ENCODE data around the gene RYR3. TPM values are rescaled to one million over a fixed set of nuclear protein-coding genes. Genes with fewer than 3 reads are reported as not detected.

RYR3 gene
- total RNA-seq, 2 experiments from 2014 or later, result not detected

DNA sequence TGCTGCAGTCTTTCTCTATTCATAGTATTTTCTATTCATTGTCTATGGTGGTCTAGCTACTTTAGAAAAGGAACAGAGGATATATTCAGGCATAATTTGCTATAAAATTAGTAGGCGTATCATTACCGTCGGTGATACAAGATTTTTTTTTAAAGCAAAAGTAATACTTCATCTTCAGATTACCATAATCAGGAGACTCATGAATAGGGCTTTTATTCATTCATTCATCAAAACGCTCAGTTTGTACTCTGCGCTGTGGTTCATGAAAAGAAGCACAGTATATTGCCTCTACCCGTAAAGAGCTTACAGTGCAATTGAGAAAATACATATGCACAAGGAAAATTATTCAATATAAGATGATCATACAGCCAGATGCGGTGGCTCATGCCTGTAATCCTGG lies 520.9 kb downstream of the RYR3 start:
- H3K27me3 Mint-ChIP-seq, result peaks cover 5% of the 10 kb centered on the region
- ChIA-PET POLR2A (no interaction called here), CTCF (interaction anchor here (1.0 kb wide), 1 partner anchor 17 kb away, joined by 3 read pairs; no protein-coding TSS in a partner anchor)
- H3K27ac Mint-ChIP-seq, result no peak overlapping the region
- DNase-seq (no peak), ATAC-seq (no peak)
- no peaks in the 10 kb centered on the region for H3K9me3 Mint-ChIP-seq (ENCODE audit: low read depth)
- H3K4me3 Mint-ChIP-seq, result no peak overlapping the region
- no peaks in the 10 kb centered on the region for H3K4me1 Mint-ChIP-seq
- intact Hi-C loops (cut with DNase I, micrococcal nuclease), result no loop called here
- no peaks in the 10 kb centered on the region for H3K36me3 Mint-ChIP-seq (ENCODE audit: low read depth)

DNA sequence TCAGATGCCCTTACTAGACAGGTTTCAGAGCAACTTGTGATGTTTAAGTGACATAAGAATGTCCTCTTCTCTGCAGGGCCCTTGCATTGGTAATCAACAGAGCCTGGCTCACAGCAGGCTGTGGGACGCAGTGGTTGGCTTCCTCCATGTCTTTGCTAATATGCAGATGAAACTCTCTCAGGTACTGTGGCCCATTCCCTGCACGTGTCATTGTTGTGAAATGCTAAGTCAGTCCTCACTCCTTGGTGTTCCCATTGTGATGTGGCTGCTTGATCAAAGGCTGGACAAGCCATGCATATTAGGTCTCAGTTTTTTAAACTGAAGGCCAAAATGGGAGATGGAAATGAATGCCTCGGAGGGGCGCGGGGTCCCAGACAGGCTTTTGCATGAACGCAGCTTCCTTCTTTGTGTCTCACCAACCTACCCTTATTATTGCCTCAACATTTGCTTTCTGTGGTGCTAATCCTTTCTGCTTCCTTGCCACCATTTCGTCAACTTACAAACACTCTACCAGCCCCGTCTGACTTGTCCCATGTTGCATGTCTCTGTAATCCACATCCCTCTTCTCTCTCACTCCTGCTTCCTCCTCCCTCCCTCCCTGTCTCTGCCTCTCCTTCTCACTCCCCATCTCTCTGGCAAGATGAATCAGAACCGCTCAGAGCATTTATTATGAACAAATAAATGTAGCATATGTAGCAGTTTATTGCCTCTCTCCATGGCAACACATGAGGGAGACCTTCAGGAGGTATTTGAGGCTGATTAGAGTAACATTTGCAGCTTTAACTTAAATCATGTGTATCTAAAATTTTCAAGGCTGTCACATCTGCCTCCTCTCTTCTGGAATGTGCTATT lies 524.4 kb downstream of the RYR3 start:
- ATAC-seq (no peak), DNase-seq (no peak)
- CTCF ChIA-PET, result interaction anchor here (0.7 to 1.6 kb wide), 2 partner anchors 11 to 1481 kb away, joined by 5 to 6 read pairs; no protein-coding TSS in a partner anchor
- Mint-ChIP-seq H3K27ac (no peak overlapping the region), H3K36me3 (ENCODE audit: low read depth) (no peaks in the 10 kb centered on the region), H3K9me3 (ENCODE audit: low read depth) (no peaks in the 10 kb centered on the region), H3K4me1 (no peaks in the 10 kb centered on the region), H3K27me3 (no peaks in the 10 kb centered on the region), H3K4me3 (no peak overlapping the region)
- POLR2A ChIA-PET, result no interaction called here
- intact Hi-C loops (cut with DNase I, micrococcal nuclease), result no loop called here

DNA sequence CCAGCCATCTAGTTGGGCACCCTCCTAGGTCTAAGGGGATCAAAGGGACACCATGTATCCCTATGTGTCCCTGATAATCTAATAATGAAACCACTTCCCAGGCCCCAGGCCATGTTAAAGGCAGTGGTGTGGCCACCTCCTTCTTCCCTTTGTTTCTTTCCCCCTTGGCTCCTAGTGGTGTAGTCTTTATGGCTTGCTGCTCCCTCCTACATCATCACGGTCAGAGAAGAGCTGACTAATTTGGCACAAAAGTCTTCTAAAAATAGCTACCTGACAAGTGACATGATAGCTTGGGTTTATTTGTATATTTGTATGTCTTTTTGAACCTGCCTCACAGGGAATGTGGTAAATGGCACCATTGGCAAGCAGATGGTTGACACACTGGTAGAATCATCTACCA lies 526.5 kb downstream of the RYR3 start:
- no peak for ATAC-seq

DNA sequence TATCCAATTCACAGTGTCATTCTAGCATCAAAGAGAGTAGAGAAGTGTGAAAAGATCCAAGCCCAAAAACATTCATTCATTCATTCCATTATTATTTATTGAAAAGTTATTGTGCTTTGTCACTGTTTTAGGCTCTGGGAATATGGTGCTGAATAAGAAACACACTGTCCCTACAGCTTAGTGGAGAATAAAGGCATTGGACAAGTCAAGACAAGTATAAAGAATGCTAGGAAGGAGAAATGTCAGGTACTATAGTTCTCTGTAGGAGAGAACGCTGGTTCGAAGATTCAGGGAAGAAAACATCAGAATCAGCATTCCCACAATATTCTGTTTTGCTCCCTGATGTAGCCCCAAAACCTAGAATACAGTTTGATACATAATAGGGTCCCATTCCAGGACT lies 528.8 kb downstream of the RYR3 start:
- POLR2A ChIA-PET, result no interaction called here

More for the DNA sequence above, 526.5 kb downstream of the RYR3 start:
- Mint-ChIP-seq H3K27me3 (no peaks in the 10 kb centered on the region), H3K9me3 (ENCODE audit: low read depth) (no peaks in the 10 kb centered on the region), H3K4me1 (no peaks in the 10 kb centered on the region), H3K4me3 (no peak overlapping the region), H3K36me3 (ENCODE audit: low read depth) (no peaks in the 10 kb centered on the region), H3K27ac (no peak overlapping the region)
- ChIA-PET CTCF (interaction anchor here (0.7 to 1.0 kb wide), 2 partner anchors 14 to 545 kb away, joined by 3 read pairs; no protein-coding TSS in a partner anchor), POLR2A (no interaction called here)
- no peak for DNase-seq
- intact Hi-C loops (cut with DNase I, micrococcal nuclease), result no loop called here

DNA sequence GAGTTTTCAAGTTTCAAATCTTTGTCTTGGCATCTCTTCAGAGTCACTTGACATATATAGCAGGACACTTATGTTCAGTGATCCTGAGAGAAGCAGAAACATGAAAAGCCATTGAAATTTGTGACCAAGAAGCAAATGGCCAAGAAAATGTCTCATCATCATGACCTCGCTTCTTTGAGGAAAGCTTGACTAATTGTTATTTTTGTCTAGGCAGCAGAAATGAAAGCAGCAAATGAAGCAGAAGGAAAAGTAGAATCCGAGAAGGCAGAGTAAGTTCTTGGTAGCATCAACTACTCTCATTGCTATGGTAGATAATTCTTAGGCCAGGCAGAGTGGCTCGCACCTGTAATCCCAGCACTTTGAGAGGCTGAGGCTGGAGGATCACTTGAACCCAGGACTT lies 529.8 kb downstream of the RYR3 start:
- H3K36me3 Mint-ChIP-seq (ENCODE audit: low read depth), result no peaks in the 10 kb centered on the region
- intact Hi-C loops (cut with DNase I, micrococcal nuclease), result no loop called here
- CTCF ChIA-PET, result no interaction called here
- DNase-seq (no peak), ATAC-seq (no peak)
- H3K4me1 Mint-ChIP-seq, result no peaks in the 10 kb centered on the region
- POLR2A ChIA-PET, result no interaction called here
- no peak overlapping the region for H3K4me3 Mint-ChIP-seq
- no peaks in the 10 kb centered on the region for H3K9me3 Mint-ChIP-seq (ENCODE audit: low read depth)
- no peak overlapping the region for H3K27ac Mint-ChIP-seq
- H3K27me3 Mint-ChIP-seq, result no peaks in the 10 kb centered on the region

More for the DNA sequence above, 528.8 kb downstream of the RYR3 start:
- DNase-seq (no peak), ATAC-seq (no peak)
- no peak overlapping the region for H3K27ac Mint-ChIP-seq
- H3K4me3 Mint-ChIP-seq, result no peak overlapping the region
- no peaks in the 10 kb centered on the region for H3K4me1 Mint-ChIP-seq
- no peaks in the 10 kb centered on the region for H3K27me3 Mint-ChIP-seq
- H3K9me3 Mint-ChIP-seq (ENCODE audit: low read depth), result no peaks in the 10 kb centered on the region
- no peaks in the 10 kb centered on the region for H3K36me3 Mint-ChIP-seq (ENCODE audit: low read depth)
- CTCF ChIA-PET, result no interaction called here
- intact Hi-C loops (cut with DNase I, micrococcal nuclease), result no loop called here

DNA sequence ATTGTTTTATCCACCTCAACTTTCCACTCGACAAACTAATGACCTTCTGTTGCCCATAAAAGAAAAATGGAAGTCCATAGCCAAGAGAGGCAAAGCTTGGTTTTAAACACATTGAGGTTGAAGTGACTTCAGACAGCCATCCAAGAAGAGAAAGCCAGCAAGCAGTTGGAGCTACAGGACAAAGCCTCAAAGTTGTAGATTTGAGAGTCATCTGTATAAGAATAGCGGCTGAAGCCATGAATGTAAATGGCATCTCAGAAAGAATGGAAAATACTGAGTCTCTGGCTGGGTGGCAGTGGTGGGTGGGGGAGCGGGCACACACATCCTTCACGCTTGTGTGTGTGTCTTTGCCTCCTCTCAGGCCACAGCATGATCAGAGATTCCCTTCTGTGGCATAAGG lies 533.4 kb downstream of the RYR3 start:
- ATAC-seq (no peak), DNase-seq (no peak)
- H3K4me1 Mint-ChIP-seq, result no peaks in the 10 kb centered on the region
- intact Hi-C loops (cut with DNase I, micrococcal nuclease), result no loop called here
- no peaks in the 10 kb centered on the region for H3K27me3 Mint-ChIP-seq
- no peak overlapping the region for H3K27ac Mint-ChIP-seq
- POLR2A ChIA-PET, result no interaction called here
- CTCF ChIA-PET, result no interaction called here
- H3K36me3 Mint-ChIP-seq (ENCODE audit: low read depth), result no peaks in the 10 kb centered on the region
- no peaks in the 10 kb centered on the region for H3K9me3 Mint-ChIP-seq (ENCODE audit: low read depth)
- no peak overlapping the region for H3K4me3 Mint-ChIP-seq

DNA sequence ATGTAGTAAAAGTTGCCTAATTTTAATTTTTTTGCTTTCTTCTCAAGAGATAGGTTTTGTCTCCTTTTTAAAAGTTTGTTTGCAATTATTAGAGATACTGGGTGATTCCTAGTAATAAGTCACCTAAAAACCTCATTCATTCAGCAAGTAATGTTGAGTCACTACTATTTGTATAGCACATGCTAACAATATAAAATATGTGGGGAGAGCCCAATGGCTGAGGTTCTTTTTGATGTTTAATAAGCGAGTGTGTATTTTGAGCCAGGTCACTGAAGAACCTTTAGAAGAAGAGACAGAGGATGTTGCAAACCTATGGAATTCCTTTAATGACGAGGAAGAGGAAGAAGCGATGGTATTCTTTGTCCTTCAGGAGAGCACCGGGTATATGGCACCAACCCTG lies 533.8 kb downstream of the RYR3 start:
- Mint-ChIP-seq H3K27me3 (no peaks in the 10 kb centered on the region), H3K9me3 (ENCODE audit: low read depth) (no peaks in the 10 kb centered on the region), H3K4me3 (no peak overlapping the region), H3K4me1 (no peaks in the 10 kb centered on the region), H3K27ac (no peak overlapping the region), H3K36me3 (ENCODE audit: low read depth) (no peaks in the 10 kb centered on the region)
- intact Hi-C loops (cut with DNase I, micrococcal nuclease), result no loop called here
- CTCF ChIA-PET, result no interaction called here
- POLR2A ChIA-PET, result interaction anchor here (0.6 kb wide), 1 partner anchor 32 kb away, joined by 3 read pairs; no protein-coding TSS in a partner anchor
- ATAC-seq (no peak), DNase-seq (no peak)

DNA sequence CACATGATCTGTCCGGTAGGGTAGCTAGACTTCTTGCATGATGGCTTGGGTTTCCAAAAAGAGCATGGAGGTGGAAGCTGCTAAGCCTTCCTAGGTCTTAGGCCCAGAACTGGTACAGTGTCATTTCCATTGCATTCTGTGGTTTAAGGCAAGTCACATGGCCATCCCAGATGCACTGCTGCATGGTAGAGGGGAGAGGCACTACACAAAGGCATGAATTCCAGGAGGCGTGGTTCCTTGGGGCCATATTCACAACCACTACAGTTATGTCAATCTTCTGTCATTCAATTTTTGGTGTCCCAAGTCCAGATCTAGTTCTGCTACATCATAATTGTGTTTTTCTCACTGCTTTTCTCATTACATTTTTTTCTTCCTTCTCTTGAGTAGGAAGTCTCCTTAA lies 535.4 kb downstream of the RYR3 start:
- intact Hi-C loops (cut with DNase I, micrococcal nuclease), result no loop called here
- no peaks in the 10 kb centered on the region for H3K36me3 Mint-ChIP-seq (ENCODE audit: low read depth)
- DNase-seq (no peak), ATAC-seq (no peak)
- no peaks in the 10 kb centered on the region for H3K9me3 Mint-ChIP-seq (ENCODE audit: low read depth)
- no peak overlapping the region for H3K27ac Mint-ChIP-seq
- H3K4me1 Mint-ChIP-seq, result no peaks in the 10 kb centered on the region
- no peak overlapping the region for H3K4me3 Mint-ChIP-seq
- ChIA-PET CTCF (no interaction called here), POLR2A (no interaction called here)
- no peaks in the 10 kb centered on the region for H3K27me3 Mint-ChIP-seq

DNA sequence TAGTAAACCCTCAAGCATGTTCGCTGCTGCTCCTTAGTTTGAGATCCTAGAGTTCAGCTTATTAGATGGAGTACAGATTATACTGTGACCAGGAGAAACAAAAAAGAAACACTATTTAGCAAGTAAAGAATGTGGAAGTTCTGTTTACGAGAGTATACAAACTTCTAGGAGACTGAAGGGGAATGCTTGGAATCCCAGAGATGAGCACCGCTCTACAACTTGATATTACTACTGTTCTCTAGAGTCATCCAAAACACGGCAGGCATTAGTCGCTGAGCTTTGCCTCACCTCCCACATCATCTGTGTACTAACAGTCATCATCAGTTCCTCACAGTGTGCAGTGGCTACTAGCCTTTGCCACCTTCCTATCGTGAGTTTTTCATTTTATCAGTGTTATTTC lies 536.1 kb downstream of the RYR3 start:
- CTCF ChIA-PET, result no interaction called here
- Mint-ChIP-seq H3K27me3 (no peaks in the 10 kb centered on the region), H3K27ac (no peak overlapping the region), H3K4me1 (no peaks in the 10 kb centered on the region), H3K36me3 (ENCODE audit: low read depth) (no peaks in the 10 kb centered on the region), H3K4me3 (no peak overlapping the region), H3K9me3 (ENCODE audit: low read depth) (no peaks in the 10 kb centered on the region)
- intact Hi-C loops (cut with DNase I, micrococcal nuclease), result no loop called here
- DNase-seq (no peak), ATAC-seq (no peak)
- POLR2A ChIA-PET, result no interaction called here

DNA sequence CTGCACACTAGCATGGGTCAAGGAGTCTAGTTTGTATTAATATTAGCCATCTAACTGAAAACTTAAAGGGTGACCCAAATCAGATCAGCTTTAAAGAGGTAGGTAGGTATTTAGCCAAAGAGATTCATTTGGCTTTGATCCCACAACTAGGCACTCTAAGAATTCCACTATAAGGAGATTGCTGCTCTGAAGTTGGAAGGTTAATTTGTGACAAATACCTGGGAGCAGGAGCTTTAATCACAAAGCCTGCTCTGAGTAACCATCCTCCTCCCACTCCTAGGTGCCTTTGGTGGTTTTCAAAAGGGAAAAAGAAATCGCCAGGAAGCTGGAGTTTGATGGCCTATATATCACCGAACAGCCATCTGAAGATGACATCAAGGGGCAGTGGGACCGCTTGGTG lies 537.2 kb downstream of the RYR3 start:
- H3K4me3 Mint-ChIP-seq, result no peak overlapping the region
- H3K27me3 Mint-ChIP-seq, result no peaks in the 10 kb centered on the region
- H3K9me3 Mint-ChIP-seq (ENCODE audit: low read depth), result no peaks in the 10 kb centered on the region
- DNase-seq, result no peak
- no peak for ATAC-seq
- H3K4me1 Mint-ChIP-seq, result no peaks in the 10 kb centered on the region
- no peak overlapping the region for H3K27ac Mint-ChIP-seq
- intact Hi-C loops (cut with DNase I, micrococcal nuclease), result no loop called here
- no peaks in the 10 kb centered on the region for H3K36me3 Mint-ChIP-seq (ENCODE audit: low read depth)
- ChIA-PET POLR2A (no interaction called here), CTCF (no interaction called here)

DNA sequence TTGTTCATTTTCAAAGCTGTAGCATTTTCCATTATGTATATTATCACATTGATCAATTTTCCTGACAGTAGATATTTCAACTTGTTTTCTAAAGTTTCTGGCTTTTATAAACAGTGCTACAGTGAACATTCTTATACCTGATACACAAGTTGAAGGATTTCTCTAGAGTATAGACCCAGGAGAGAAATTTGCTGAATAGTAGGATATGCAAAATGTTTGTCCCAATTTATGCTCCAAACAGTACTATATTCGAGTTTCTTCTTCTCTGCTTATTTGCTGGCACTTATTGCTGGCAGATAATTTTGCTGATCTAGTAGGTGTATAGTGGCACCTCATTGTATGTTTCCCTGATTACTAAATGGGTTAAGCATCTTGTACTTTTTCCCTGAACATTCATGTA lies 540.3 kb downstream of the RYR3 start:
- intact Hi-C loops (cut with DNase I, micrococcal nuclease), result no loop called here
- no peak for DNase-seq
- Mint-ChIP-seq H3K27me3 (no peaks in the 10 kb centered on the region), H3K36me3 (ENCODE audit: low read depth) (no peaks in the 10 kb centered on the region), H3K9me3 (ENCODE audit: low read depth) (no peaks in the 10 kb centered on the region), H3K4me1 (no peaks in the 10 kb centered on the region), H3K27ac (no peak overlapping the region), H3K4me3 (no peak overlapping the region)
- ChIA-PET POLR2A (no interaction called here), CTCF (no interaction called here)
- ATAC-seq, result no peak

DNA sequence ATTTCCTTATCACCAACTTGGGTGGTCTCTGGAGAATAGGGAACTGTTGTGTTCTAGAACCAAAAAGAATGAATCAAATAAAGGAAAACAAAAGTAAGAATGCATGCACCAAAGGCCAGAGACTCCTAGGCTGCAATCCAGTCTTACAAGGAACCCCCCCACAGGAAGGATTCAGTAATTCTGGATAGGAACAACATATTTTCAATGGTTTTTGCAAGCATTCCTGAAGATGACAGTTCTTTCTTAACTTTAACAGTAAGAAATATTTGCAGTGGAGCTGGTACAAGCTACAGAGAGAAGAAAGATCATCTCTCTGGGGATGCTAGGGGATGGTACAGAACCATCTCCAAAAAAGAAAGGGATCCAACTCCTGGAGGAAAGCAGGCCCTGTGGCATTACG lies 541.3 kb downstream of the RYR3 start:
- H3K27ac Mint-ChIP-seq, result no peak overlapping the region
- POLR2A ChIA-PET, result no interaction called here

More for the DNA sequence above, 541.3 kb downstream of the RYR3 start:
- ATAC-seq, result no peak
- no peaks in the 10 kb centered on the region for H3K36me3 Mint-ChIP-seq (ENCODE audit: low read depth)
- intact Hi-C loops (cut with DNase I, micrococcal nuclease), result no loop called here
- no peak overlapping the region for H3K4me3 Mint-ChIP-seq
- no peaks in the 10 kb centered on the region for H3K9me3 Mint-ChIP-seq (ENCODE audit: low read depth)
- no peak for DNase-seq
- no peaks in the 10 kb centered on the region for H3K4me1 Mint-ChIP-seq
- CTCF ChIA-PET, result no interaction called here
- H3K27me3 Mint-ChIP-seq, result no peaks in the 10 kb centered on the region

All from activated CD4-positive, alpha-beta T cell treated with anti-CD3 and anti-CD28 coated beads for 36 hours (primary cell).